Measurements from ENCODE around the gene ACLY. TPM values are rescaled to one million over a fixed set of nuclear protein-coding genes. Genes with fewer than 3 reads are reported as not detected.

ACLY gene
- total and polyA plus RNA-seq, 2 of the 13 experiments (the other 11 are each of a cell fraction or from before 2014, with no cell fraction given) = 111 to 218 TPM

DNA sequence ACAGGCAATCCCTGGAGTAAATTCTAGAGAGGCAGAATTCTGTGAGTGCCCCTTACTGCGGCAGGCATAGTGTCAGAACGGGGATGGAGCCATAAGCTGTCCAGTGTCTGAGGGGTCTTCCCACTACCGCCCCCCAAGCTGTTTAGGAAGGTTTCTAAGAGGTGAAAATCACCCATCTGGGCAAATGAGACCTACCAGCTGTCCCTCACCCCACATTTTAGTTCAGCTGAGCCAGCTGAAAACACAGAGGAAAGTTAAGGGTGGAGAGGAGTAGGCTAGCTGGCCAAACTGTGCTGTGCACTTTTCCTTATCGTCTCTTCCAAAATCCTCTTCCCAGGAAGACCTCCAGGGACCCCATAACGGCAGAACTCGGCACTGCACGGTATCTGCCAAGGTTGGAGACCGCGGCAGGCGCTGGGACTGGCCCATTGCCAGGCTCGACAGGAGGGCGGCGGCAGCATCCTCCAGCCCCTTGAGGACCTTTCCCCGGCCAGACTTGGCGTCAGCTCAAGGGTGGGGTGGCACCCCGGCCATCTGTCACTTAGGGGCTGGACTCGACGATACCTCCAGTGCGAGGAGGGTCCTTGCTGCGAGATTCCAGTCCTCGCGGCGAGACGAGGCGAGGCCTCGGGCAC, 955 bp downstream of the ACLY start (continued):
- TF ChIP-seq, protein P1, sequence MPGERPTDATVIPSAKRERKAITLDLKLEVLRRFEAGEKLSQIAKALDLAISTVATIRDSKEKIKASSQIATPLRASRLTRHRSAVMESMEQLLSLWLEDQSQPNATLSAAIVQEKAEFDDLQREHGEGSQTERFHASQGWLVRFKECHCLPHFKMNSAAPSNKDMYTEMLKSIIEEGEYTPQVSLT (CRISPR knock-in tag; IDR thresholded peaks at IDR 0.05; ENCODE audit: borderline replicate concordance, low read depth) = no peak
- TF ChIP-seq, protein P2, sequence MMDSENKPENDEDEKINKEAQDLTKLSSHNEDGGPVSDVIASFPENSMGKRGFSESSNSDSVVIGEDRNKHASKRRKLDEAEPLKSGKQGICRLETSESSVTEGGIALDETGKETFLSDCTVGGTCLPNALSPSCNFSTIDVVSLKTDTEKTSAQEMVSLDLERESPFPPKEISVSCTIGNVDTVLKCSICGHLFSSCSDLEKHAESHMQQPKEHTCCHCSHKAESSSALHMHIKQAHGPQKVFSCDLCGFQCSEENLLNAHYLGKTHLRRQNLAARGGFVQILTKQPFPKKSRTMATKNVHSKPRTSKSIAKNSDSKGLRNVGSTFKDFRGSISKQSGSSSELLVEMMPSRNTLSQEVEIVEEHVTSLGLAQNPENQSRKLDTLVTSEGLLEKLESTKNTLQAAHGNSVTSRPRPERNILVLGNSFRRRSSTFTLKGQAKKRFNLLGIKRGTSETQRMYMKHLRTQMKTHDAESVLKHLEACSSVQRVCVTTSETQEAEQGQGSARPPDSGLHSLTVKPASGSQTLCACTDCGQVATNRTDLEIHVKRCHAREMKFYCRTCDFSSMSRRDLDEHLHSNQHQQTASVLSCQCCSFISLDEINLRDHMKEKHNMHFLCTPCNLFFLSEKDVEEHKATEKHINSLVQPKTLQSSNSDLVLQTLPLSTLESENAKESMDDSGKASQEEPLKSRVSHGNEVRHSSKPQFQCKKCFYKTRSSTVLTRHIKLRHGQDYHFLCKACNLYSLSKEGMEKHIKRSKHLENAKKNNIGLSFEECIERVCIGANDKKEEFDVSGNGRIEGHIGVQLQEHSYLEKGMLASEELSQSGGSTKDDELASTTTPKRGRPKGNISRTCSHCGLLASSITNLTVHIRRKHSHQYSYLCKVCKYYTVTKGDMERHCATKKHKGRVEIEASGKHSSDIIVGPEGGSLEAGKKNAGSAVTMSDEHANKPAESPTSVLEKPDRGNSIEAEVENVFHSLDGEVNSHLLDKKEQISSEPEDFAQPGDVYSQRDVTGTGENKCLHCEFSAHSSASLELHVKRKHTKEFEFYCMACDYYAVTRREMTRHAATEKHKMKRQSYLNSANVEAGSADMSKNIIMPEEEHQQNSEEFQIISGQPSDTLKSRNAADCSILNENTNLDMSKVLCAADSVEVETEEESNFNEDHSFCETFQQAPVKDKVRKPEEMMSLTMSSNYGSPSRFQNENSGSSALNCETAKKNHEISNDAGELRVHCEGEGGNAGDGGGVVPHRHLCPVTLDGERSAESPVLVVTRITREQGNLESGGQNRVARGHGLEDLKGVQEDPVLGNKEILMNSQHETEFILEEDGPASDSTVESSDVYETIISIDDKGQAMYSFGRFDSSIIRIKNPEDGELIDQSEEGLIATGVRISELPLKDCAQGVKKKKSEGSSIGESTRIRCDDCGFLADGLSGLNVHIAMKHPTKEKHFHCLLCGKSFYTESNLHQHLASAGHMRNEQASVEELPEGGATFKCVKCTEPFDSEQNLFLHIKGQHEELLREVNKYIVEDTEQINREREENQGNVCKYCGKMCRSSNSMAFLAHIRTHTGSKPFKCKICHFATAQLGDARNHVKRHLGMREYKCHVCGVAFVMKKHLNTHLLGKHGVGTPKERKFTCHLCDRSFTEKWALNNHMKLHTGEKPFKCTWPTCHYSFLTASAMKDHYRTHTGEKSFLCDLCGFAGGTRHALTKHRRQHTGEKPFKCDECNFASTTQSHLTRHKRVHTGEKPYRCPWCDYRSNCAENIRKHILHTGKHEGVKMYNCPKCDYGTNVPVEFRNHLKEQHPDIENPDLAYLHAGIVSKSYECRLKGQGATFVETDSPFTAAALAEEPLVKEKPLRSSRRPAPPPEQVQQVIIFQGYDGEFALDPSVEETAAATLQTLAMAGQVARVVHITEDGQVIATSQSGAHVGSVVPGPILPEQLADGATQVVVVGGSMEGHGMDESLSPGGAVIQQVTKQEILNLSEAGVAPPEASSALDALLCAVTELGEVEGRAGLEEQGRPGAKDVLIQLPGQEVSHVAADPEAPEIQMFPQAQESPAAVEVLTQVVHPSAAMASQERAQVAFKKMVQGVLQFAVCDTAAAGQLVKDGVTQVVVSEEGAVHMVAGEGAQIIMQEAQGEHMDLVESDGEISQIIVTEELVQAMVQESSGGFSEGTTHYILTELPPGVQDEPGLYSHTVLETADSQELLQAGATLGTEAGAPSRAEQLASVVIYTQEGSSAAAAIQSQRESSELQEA (CRISPR knock-in tag; IDR thresholded peaks at IDR 0.05; ENCODE audit: not compliant biosample characterization) = no peak
- TF ChIP-seq, protein P3, sequence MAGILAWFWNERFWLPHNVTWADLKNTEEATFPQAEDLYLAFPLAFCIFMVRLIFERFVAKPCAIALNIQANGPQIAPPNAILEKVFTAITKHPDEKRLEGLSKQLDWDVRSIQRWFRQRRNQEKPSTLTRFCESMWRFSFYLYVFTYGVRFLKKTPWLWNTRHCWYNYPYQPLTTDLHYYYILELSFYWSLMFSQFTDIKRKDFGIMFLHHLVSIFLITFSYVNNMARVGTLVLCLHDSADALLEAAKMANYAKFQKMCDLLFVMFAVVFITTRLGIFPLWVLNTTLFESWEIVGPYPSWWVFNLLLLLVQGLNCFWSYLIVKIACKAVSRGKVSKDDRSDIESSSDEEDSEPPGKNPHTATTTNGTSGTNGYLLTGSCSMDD (CRISPR knock-in tag; IDR thresholded peaks at IDR 0.05) = no peak
- TF ChIP-seq JUNB (CRISPR knock-in tag; IDR thresholded peaks at IDR 0.05; ENCODE audit: borderline replicate concordance) (no peak), ZNF614 (CRISPR knock-in tag; IDR thresholded peaks at IDR 0.05; ENCODE audit: borderline replicate concordance) (no peak), MBD4 (IDR thresholded peaks at IDR 0.05; ENCODE audit: borderline replicate concordance, low read length) (no peak), ZBTB20 (CRISPR knock-in tag; IDR thresholded peaks at IDR 0.05; ENCODE audit: borderline replicate concordance, low read depth) (no peak), TBP (CRISPR knock-in tag; IDR thresholded peaks at IDR 0.05) (no peak), ZNF619 (CRISPR knock-in tag; IDR thresholded peaks at IDR 0.05) (no peak), HOXA9 (CRISPR knock-in tag; IDR thresholded peaks at IDR 0.05; ENCODE audit: borderline replicate concordance) (no peak), PHF5A (CRISPR knock-in tag; IDR thresholded peaks at IDR 0.05; ENCODE audit: low read depth, unreplicated experiment) (no peak), ETV5 (CRISPR knock-in tag; IDR thresholded peaks at IDR 0.05; ENCODE audit: borderline replicate concordance) (no peak)
- TF ChIP-seq, protein P4, sequence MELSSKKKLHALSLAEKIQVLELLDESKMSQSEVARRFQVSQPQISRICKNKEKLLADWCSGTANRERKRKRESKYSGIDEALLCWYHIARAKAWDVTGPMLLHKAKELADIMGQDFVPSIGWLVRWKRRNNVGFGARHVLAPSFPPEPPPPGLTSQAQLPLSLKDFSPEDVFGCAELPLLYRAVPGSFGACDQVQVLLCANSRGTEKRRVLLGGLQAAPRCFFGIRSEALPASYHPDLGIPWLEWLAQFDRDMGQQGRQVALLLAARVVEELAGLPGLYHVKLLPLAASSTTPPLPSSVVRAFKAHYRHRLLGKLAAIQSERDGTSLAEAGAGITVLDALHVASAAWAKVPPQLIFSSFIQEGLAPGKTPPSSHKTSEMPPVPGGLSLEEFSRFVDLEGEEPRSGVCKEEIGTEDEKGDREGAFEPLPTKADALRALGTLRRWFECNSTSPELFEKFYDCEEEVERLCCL (CRISPR knock-in tag; IDR thresholded peaks at IDR 0.05; ENCODE audit: borderline replicate concordance) = no peak
- TF ChIP-seq, protein P5, sequence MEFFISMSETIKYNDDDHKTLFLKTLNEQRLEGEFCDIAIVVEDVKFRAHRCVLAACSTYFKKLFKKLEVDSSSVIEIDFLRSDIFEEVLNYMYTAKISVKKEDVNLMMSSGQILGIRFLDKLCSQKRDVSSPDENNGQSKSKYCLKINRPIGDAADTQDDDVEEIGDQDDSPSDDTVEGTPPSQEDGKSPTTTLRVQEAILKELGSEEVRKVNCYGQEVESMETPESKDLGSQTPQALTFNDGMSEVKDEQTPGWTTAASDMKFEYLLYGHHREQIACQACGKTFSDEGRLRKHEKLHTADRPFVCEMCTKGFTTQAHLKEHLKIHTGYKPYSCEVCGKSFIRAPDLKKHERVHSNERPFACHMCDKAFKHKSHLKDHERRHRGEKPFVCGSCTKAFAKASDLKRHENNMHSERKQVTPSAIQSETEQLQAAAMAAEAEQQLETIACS (CRISPR knock-in tag; IDR thresholded peaks at IDR 0.05) = no peak
- TF ChIP-seq, protein P6, sequence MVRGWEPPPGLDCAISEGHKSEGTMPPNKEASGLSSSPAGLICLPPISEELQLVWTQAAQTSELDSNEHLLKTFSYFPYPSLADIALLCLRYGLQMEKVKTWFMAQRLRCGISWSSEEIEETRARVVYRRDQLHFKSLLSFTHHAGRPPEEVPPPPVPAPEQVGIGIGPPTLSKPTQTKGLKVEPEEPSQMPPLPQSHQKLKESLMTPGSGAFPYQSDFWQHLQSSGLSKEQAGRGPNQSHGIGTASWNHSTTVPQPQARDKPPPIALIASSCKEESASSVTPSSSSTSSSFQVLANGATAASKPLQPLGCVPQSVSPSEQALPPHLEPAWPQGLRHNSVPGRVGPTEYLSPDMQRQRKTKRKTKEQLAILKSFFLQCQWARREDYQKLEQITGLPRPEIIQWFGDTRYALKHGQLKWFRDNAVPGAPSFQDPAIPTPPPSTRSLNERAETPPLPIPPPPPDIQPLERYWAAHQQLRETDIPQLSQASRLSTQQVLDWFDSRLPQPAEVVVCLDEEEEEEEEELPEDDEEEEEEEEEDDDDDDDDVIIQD (CRISPR knock-in tag; IDR thresholded peaks at IDR 0.05; ENCODE audit: low read depth) = no peak

All from HepG2 (cell line).